ENCODE measurements around the gene GSN. TPM values are rescaled to one million over a fixed set of nuclear protein-coding genes. Genes with fewer than 3 reads are reported as not detected.

The GSN gene
- total and polyA plus RNA-seq, 4 donors: 18.8 to 402 (median 51.6) TPM

GRCh38 chr9:121316378-121316777 lies 48.4 kb downstream of the GSN start:
- no peak overlapping the region for H3K4me3 ChIP-seq (ENCODE audit: low read depth in 1 of 3, low read length in 3 of 3)
- TF ChIP-seq ATF3 (IDR thresholded peaks at IDR 0.05): no peak
- TF ChIP-seq TAF1 (conservative IDR thresholded peaks at IDR 0.05): no peak
- no peak for TF ChIP-seq MAX (IDR thresholded peaks at IDR 0.05)
- TF ChIP-seq RAD21 (IDR thresholded peaks at IDR 0.05): no peak
- TF ChIP-seq RXRA (IDR thresholded peaks at IDR 0.05): no peak
- TF ChIP-seq HNF4G (IDR thresholded peaks at IDR 0.05): no peak
- TF ChIP-seq FOXA2 (IDR thresholded peaks at IDR 0.05): no peak
- TF ChIP-seq NR2F2 (IDR thresholded peaks at IDR 0.05): no peak
- TF ChIP-seq CTCF (IDR thresholded peaks at IDR 0.05; ENCODE audit: low read depth, low read length, missing input control): no peak
- TF ChIP-seq JUND (IDR thresholded peaks at IDR 0.05): no peak
- TF ChIP-seq SP1 (IDR thresholded peaks at IDR 0.05): no peak
- H3K9ac ChIP-seq (ENCODE audit: low read depth in 1 of 2, low read length in 2 of 2): no peak overlapping the region
- no peak overlapping the region for H3K27ac ChIP-seq (ENCODE audit: low read depth in 1 of 2, low read length in 2 of 2)
- no peak for DNase-seq (ENCODE audit: low spot score)
- H3K27me3 ChIP-seq (ENCODE audit: control insufficient read depth in 4 of 4, insufficient read depth in 4 of 4, low read length in 3 of 4): no peaks in the 10 kb centered on the region
- H3K4me1 ChIP-seq (ENCODE audit: control insufficient read depth in 4 of 4, insufficient read depth in 4 of 4, low read length in 3 of 4): peaks cover 0 to 25% (median 16%) of the 10 kb centered on the region in 4 donors
- 81% methylated on average over 6 of the region's 6 CpGs for WGBS
- peaks cover 0 to 13% (median 7%) of the 10 kb centered on the region in 4 donors for H3K36me3 ChIP-seq (ENCODE audit: control insufficient read depth in 4 of 4, insufficient read depth in 3 of 4, low read depth in 1 of 4, low read length in 3 of 4)
- H3K9me3 ChIP-seq (ENCODE audit: control insufficient read depth in 4 of 4, low read length in 3 of 4): no peaks in the 10 kb centered on the region

GRCh38 chr9:121316852-121317373 lies 49.0 kb downstream of the GSN start:
- H3K9ac ChIP-seq (ENCODE audit: low read depth in 1 of 2, low read length in 2 of 2): no peak overlapping the region
- H3K4me3 ChIP-seq (ENCODE audit: low read depth in 1 of 3, low read length in 3 of 3): no peak overlapping the region
- H3K36me3 ChIP-seq (ENCODE audit: control insufficient read depth in 4 of 4, insufficient read depth in 3 of 4, low read depth in 1 of 4, low read length in 3 of 4): peaks cover 0 to 8% (median 4%) of the 10 kb centered on the region in 4 donors
- DNase-seq (ENCODE audit: low spot score): no peak
- peaks cover 0 to 25% (median 17%) of the 10 kb centered on the region in 4 donors for H3K4me1 ChIP-seq (ENCODE audit: control insufficient read depth in 4 of 4, insufficient read depth in 4 of 4, low read length in 3 of 4)
- H3K9me3 ChIP-seq (ENCODE audit: control insufficient read depth in 4 of 4, low read length in 3 of 4): no peaks in the 10 kb centered on the region
- H3K27me3 ChIP-seq (ENCODE audit: control insufficient read depth in 4 of 4, insufficient read depth in 4 of 4, low read length in 3 of 4): no peaks in the 10 kb centered on the region
- H3K27ac ChIP-seq (ENCODE audit: low read depth in 1 of 2, low read length in 2 of 2): no peak overlapping the region
- 97% methylated on average over 11 of the region's 11 CpGs for WGBS
- no peak for TF ChIP-seq HNF4A (conservative IDR thresholded peaks at IDR 0.05)
- TF ChIP-seq NR2F2 (IDR thresholded peaks at IDR 0.05): no peak
- no peak for TF ChIP-seq EGR1 (IDR thresholded peaks at IDR 0.05; ENCODE audit: low read depth in 2 of 2)
- no peak for TF ChIP-seq ZBTB33 (IDR thresholded peaks at IDR 0.05)
- TF ChIP-seq MAX (IDR thresholded peaks at IDR 0.05): no peak
- no peak for TF ChIP-seq HNF4G (IDR thresholded peaks at IDR 0.05)
